ENCODE data around the gene SPAAR.

SPAAR gene

GRCh38 chr9:35951736-35952135 lies 42.4 kb downstream of the SPAAR start:
- DNase-seq, result no peak

GRCh38 chr9:35952526-35953191 lies 43.4 kb downstream of the SPAAR start:
- no peak for DNase-seq

- DNase-seq, result peak; percentile 50 to 68
Observed at GRCh38 chr9:35954942-35955546, 45.8 kb downstream of the SPAAR start.

GRCh38 chr9:35956651-35957050 lies 47.4 kb downstream of the SPAAR start:
- no peak for DNase-seq

- DNase-seq, result no peak
Observed at GRCh38 chr9:35958104-35958837, 49.0 kb downstream of the SPAAR start, which contains the start of gene OR2S2. OR2S2 (minus strand) TSS chr9:35958154; CDS start chr9:35958098, 56 bp downstream.

GRCh38 chr9:35960039-35960655 lies 50.9 kb downstream of the SPAAR start:
- DNase-seq, result no peak
